Activated CD8-positive, alpha-beta memory T cell treated with anti-CD3 and anti-CD28 coated beads, Interleukin-2, amount 50 U/mL, for 1 hour (primary cell): ENCODE data around the gene DEGS2.
A peak's percentile ranks its signal among the peaks of the same experiment; 100 is the strongest.
"Not testable (repeated sequence)": the region's sequence is repeated elsewhere in the genome, so short reads cannot be mapped to it uniquely, and the experiment has no call there.

Source experiments
- DNase-seq: peaks from one replicate; pipeline ENCODE4 v3.0.0-alpha.2; 2020; ENCODE audit errors: extremely low read depth

Gene DEGS2

DNA sequence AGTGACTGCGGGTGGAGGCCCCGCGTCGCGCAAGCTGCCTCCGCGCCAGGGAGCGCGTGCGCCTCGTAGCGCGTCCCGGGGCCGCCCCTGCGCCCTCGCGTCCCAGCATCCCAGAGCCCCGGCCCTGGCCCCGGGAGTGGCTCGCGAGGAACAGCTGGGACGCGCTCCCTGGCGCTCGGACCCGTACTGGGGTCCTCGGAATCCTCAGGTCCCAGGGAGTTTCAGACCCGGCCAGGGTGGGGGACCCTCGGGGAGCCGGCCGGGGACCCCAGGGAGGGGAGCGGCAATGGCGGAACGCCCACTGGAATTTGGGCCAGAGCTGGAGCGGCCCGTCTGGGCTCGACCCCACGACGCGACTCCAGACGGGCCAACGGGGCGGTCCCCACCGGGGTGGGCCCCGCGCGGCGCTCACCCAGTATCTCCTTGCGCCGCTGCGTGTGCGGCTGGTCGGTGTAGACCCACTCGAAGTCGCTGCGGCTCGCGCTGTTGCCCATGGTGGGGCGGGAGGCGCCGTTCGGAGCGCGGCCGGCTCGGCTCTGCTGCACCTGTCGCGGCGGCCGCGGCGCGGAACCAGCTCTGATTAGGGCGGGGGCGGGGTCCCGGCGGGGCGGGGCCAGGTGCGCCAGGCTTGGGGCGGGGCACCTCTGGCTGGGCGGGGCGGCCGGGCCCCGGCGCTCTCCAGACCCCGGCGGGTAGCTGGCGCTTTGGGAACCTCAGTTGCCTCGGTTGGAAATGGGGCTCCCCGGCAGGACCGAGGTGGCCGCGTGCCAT lies at the start of gene DEGS2:
Gene DEGS2 (minus strand): TSS at position 552 of the 771 bp plus-strand sequence. CDS start 58 bp downstream, at position 494.
- no peak for DNase-seq

DNA sequence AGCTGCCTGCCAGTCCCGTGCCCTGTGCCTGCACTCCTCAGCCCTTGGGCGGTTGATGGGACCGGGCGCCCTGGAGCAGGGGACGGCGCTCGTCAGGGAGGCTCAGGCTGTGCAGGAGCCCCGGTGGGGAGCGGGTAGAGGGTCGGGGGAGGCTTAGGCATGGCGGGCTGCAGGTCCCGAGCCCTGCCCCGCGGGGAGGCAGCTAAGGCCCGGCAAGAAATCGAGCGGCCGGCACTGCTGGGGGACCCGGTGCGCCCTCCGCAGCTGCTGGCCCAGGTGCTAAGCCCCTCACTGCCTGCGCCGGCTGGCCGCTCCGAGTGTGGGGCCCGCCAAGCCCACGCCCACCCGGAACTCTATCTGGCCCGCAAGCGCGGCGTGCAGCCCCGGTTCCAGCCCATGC lies 48.7 kb upstream of the DEGS2 start:
- not testable (repeated sequence) for DNase-seq

DNA sequence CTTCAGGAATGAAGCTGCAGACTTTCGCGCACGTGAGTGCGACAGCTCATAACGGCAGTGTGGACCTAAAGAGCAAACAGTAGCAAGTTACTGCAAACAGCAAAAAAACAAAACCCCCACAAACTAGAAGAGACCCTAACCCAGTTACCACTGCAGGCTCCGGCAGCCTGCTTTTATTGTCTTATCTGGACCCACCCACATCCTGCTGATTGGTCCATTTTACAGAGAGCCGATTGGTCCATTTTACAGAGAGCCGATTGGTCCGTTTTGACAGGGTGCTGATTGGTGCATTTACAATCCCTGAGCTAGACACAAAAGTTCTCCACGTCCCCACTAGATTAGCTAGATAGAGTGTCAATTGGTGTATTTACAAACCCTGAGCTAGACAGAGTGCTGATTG lies 48.1 kb upstream of the DEGS2 start:
- not testable (repeated sequence) for DNase-seq

DNA sequence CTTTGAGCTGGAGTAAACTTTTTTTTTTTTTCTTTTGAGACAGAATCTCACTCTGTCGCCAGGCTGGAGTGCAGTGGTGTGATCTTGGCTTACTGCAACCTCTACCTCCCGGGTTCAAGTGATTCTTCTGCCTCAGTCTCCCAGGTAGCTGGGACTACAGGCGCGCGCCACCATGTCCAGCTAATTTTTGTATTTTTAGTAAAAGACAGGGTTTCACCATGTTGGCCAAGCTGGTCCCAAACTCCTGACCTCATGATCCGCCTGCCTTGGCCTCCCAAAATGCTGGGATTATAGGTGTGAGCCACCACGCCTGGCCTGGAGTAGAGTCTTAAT lies 45.4 kb upstream of the DEGS2 start:
- not testable (repeated sequence) for DNase-seq

DNA sequence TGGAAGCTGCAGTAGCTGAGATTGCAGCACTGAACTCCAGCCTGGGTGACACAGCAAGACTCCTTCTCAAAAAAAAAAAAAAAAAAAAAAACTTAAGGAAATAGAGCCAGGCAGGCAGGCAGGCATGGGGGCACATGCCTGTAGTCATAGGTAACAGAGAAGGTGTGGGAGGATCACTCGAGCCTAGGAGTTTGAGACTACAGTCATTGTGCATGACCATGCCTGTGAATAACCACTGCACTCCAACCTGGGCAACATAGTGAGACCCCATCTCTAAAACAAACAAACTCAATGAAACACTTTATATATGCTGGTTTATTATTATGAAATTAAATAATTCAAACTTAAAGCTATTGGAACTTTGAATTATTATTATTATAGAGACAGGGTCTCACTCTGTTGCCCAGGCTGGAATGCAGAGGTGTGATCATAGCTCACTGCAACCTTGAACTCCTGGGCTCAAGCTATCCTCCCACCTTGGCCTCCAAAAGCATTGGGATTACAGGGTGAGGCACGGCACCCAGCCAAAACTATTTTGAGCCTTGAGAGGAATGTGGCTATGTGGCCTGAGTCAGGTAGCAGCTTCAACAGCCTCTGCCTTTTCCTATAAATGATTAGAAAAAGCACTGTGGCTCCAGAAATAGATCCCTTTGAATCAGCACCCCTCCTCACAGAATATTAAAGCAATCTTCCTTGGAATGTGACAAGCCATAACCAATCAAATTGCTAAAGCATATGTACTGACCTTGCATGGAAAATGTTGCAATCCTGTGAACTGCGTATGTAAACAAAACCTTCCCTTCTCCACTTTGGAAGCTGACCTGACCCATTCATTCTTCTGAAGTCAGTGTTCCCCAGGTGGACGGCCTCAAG lies 44.8 kb upstream of the DEGS2 start:
- no peak for DNase-seq

DNA sequence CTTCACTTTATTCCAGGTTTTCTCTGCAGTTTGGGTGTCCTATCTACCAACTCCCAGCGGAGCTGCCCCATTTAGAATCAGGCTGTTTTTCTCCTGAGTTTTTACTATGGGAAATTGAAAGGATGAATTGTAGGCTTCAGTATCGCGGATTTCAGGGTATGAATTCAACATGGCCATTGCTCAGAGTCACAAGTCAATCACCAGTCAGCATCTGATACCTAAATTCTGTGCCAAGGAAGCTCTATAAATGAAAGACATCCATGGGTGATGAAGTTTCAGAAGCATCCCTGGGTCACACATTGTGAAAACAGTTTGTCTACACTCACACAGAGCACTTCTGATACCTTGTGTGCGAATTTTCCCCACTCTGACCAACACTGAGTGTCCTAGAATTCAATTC lies 43.7 kb upstream of the DEGS2 start:
- no peak for DNase-seq

DNA sequence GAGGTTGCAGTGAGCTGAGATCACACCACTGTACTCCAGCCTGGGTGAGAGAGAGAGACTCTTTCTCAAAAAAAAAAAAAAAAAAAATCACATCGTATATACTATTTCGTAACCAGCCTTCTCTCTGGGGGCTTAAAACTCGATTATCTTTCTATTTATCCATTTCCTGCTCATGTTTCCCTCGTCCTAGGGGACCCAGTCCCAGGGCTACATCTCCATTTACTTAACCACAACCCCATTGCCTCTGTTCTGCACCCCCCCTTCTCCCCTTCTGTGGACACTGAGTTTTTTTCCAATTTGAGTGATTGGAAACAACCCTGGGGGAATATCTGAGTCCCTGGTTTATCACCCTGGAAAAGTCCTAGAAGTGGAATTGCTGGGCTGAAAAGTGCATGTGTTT lies 43.3 kb upstream of the DEGS2 start:
- no peak for DNase-seq

DNA sequence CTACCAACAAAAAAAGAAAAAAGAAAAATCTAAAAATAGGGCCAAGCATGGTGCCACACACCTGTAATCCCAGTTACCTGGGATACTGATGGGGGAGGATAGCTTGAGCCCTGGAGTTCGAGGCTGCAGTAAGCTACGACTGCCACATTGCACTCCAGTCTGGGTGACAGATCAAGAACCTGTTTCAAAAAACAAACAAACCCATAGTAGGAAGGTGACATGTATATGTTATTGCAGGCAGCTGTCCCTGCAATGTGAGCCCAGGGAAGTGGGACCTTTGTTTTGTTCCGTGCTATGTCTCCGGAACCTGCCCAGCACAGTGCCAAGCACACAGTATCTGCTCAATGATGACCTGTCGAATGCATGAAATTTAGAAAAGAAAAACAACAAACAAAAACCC lies 42.3 kb upstream of the DEGS2 start:
- DNase-seq: no peak

DNA sequence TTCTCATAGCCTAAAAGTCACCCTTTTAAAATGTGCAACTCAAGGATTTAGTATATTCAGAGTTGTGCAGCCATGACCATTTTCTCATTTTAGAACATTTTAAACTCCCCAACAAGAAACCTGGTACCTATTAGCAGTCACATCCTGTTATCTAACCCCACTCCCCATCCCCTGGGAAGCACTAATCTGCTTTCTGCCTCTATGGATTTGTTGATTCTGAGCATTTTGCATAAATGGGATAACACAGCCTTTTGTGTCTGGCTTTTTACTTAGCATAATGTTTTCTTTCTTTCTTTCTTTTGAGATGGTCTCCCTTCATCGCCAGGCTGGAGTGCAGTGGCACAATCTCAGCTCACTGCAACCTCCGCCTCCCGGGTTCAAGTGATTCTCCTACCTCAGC lies 40.9 kb upstream of the DEGS2 start:
- DNase-seq: no peak

DNA sequence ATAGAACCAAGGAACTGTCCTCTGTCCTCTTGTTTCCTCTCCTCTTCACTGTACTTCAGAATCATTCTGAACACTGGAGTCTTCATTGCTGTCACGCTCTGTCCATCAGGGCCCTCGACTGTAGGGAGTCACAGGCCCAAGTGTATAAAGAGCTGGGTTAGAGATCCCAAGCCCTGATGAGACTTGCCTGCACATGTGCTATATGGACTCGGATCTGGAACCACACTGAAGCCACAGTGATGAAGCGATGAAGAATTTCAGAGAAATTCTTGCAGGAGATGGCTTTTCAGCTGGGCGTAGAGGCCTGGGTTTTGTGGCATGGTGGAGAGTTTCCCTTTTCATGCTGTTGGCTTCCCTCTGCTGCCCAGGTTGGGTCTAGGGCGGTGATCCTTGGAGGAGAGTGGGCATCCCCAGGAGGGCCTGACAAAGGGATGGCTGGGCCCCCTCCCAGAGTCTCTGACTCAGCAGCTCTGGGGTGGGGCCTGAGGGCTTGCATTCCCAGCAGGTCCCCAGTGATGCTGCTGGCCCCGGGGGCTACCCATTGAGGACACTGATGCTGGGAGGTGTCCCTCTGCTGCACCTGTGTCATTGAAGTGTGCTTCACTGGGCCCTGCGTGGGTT lies 39.9 kb upstream of the DEGS2 start:
- DNase-seq: no peak

DNA sequence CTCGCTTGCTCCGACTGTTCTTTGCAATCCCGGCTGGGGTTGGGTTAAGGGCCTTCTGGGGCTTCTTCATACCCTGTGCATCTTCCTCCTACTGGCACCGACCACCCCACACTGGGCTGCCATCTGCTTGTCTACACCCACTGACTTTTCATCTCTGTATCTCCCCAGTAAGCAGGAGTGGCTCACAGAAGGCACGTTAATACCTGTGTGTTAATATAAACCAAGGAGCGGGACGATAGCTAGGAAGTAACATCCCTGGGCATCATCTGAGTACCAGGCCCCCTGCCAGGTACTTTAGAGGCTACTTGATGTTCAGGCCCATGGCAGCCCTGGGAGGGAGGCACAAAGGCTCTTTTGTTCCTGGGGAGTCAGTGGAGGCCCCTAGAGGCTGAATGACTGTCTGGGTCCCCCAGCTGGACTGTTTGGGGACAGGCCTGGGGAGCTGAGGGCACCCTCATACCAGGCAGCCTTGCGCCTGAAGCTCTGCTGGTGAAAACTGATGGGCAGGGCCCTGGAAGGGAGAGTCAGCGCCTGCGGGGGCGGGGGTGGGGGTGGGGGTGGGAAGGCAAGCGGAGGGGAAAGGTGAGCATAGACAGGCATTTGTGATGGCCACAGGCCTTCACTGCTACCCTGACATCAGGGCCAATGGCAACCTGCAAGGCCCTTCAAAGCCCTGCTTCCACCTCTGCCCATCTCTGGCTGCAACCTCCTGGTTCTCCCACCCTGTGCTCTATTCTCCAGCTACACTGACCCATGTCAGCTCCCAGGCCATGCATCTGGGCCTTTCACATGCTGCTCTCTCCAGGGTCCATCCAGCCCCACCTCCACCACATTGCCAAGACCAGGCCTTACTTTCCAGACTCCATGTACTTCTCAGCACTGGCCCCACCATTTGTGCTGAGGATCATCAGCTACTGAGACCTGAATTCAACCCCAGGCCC lies 34.2 kb upstream of the DEGS2 start:
- no peak for DNase-seq

DNA sequence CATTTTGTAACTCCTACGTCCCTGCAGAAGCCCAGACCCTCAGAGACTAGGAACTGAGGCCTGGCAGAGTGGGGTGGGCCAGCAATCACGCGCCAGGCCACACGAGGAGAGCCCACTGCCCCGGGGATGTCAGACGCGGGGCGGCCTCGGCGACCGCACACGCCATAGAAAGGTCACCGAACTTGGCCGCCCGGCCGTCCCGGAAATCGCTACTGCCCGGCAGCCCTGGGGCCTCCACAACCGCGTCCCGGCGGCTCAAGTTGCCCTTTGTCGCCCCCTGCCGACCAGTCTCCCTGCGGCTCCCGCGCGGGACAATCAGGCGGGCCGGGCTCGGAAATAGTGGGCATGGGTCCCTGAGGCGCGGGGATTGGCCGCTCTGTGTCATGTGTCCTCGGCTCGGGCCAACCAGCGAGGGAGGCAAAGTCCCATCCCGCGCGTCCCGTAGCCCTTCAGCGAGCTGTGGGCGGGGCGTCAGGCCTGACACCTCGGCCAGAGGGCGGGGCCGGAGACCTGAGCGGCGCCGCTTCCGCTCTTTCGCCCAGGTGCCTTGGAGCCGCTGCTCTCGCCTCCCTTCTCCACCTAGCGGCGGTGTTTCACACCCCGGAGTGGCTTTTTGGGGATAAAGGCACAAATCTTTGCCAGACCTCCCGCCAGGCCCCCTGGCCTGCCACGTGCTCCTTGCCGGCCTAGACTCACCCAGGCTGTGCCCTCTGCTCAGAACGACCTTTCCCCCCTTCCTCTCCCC lies 33.4 kb upstream of the DEGS2 start:
- DNase-seq: peak; percentile 99

DNA sequence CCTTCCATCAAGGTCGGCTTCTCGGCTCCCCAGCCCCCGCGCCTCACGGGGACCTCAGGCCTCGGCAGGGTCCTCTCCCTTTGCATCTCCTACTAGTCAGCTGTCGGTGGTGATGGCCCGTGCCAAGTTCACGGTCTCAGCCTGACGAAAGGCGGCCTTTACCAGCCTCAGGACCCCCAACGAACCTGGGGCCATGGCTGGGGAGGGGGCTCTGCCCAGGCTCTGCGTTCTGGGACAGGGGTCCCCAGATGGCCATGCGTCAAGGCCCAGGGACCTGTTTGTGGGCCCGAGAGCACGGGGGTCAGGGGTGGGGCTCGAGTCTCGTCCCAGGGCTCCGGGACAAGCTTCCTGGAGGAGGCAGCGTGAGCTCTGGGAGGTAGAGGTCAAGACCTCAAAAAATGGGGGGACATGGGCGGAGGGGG lies 32.8 kb upstream of the DEGS2 start:
- no peak for DNase-seq

DNA sequence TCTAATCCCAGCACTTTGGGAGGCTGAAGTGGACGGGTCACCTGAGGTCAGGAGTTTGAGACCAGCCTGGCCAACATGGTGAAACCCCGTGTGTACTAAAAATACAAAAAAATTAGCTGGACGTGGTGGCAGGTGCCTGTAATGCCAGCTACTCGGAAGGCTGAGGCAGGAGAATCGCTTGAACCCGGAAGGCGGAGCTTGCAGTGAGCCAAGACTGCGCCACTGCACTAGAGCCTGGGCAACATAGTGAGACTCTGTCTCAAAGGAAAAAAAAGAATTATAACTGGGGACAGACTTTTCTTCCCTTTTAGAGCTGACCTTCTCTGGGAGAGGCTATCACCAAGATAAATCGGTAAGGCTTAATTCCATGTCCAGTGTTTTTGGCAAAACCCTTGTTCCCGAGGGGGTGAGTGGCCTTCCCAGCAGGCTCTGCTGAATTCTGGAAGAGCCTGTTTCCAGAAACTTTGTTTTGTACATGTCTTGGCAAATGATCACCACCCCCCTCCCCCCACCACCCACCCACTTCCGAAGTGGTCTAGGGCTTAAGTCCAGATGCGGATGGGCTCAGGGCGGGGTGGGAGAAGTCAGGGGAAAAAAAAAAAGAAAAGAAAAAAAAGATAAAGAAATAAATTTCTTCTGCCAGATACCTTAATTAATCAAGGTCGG lies 32.3 kb upstream of the DEGS2 start:
- no peak for DNase-seq

DNA sequence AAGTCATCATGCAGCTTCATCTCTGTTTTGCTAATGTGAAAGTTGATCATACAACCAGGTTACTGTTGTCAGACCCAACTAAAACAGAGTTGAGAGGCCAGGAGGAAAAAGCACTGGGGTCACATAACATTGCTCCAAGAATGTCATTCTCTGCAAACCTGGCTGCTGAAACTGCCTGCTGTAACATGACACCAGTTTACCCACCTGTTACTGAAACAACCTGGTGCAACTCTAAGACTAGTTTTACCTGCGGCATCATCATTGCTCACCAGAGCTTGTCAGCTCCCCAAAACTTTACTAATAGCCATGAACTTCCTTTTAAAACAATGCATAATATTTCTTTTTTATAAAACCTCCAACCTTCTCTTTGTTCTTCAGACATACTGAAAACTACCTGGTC lies 30.7 kb upstream of the DEGS2 start:
- DNase-seq: no peak

DNA sequence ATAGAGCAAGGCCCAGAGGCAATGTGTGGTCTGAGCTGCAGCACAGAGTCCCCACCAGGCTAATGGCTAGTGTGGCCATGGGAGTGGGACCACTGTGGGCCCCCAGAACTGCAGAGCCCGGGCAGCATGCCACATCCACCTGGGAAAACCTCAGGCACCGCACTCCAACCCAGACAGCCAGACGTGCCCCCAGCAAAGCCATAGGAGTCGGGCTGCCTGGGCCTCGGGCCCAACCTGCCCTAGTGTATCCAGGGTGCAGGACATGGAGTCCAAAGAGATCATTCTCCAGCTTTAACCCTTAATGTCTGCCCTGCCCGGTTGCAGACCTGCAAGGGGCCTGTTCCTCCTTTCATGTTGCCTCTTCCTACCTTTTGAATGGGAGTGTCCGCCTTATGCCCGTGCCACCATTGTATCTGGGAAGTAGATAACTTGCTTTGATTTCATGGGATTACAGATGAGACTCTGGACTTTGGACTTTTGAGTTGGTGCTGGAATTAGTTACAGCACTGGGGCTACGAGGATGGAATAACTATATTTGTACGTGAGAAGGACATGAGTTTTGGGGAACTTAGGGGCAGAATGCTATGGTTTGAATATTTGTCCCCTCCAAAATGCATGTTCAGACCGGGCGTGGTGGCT lies 29.1 kb upstream of the DEGS2 start:
- DNase-seq: no peak

DNA sequence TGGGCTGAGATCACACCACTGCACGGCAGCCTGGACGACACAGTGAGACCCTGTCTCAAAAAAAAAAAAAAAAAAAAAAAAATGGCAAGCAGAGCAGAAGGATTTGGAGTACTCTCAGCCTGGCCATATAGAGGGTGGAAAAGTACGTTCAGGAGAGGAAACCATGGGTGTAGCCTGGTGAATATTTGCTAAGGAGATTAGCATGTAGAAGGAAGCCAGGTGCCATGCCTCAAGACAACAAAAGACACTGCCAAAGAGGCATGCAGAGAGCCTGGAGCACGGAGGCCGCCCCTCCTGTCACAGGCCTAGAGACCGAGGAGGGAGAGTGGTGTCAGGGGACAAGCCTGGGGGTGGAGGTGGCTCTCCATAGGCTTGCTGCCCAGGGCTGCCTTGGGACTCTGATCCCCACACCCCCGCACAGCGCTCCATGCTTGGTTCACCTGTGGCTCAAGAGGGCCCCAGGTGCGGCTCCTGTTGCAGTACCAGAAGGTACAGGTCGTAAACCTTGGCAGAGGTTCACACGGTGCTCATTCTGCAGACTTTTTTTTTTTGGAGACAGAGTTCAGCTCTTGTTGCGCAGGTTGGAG lies 27.9 kb upstream of the DEGS2 start:
- no peak for DNase-seq

DNA sequence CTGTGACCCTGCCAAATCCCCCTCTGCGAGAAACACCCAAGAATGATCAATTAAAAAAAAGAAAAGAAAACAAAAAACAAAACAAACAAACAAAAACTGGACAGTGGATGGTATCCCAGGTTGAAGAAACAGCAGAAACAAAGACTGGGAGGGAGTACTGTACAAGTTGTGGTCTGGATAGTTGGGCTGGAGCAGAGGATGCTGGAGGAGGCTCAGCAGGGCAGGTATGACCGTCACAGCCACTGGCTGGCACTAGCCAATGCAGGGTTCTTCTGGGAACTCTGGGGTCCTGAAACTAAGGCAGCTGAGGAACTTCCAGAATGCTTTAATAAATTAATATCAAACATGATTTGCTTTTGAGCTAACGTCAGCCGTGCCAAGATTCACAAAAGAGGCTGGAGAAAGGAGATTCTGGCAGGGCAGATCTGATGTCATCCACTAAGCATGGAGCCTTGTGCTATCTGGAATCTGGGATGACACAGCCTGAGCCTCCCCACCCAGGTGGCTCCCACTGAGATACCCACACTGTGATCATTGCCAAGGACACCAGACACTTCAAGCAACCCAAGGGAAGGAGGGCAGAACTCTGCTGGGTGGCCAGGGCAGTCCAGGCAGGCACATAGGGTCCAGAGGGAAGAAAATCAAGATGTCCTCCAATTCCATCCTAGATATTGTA lies 22.6 kb upstream of the DEGS2 start:
- not testable (repeated sequence) for DNase-seq

DNA sequence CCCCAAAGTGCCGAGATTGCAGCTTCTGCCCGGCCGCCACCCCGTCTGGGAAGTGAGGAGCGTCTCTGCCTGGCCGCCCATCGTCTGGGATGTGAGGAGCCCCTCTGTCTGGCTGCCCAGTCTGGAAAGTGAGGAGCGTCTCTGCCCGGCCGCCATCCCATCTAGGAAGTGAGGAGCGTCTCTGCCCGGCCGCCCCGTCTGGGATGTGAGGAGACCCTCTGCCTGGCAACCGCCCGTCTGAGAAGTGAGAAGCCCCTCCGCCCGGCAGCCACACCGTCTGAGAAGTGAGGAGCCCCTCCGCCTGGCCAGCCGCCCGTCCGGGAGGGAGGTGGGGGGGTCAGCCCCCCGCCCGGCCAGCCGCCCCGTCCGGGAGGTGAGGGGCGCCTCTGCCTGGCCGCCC lies 21.2 kb upstream of the DEGS2 start:
- DNase-seq: not testable (repeated sequence)
